ENCODE results near the gene PVR.

PVR gene

DNA sequence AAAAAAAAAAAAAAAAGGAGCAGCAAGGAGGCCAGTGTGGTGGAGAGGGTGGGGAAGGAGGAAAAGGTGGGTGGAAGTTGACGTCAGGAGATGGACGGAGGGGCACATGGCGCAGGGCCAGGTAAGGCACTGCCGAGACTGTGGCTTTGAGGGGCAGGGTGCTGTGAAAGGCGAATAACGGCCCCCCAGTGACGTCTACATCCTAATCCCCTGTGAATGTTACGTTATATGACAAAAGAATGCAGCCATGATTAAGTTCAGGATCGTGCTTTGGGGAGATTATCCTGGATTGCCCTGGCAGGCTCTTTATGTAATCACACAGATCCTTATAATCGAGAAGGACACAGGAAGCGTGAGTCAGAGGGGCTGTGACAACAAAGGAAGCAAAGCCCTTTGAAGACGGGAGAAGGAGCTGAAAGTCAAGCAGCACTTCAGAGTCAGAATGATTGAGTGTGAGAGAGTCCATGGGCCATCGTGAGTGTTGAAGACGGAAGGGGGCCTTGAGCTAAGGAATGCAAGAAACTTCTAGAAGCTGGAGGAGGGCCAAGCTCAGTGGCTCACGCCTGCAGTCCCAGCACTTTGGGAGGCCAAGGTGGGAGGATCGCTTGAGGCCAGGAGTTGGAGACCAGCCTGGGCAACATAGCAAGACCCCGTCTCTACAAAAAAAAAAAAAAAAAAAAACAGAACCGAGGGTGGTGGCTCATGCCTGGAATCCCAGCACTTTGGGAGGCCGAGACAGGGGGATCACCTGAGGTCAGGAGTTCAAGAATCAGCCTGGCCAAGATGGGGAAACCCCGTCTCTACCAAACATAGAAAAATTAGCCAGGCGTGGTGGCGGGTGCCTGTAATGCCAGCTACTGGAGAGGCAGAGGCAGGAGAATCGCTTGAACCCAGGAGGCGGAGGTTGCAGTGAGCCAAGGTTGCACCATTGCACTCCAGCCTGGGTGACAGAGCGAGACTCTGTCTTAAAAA, 41.5 kb downstream of the PVR start:
- H3K4me1 ChIP-seq: no peaks in the 10 kb centered on the region
- H3K4me3 ChIP-seq (ENCODE audit: low read depth, low read length): no peak overlapping the region
- no peaks in the 10 kb centered on the region for H3K27me3 ChIP-seq
- TF ChIP-seq, protein P1, sequence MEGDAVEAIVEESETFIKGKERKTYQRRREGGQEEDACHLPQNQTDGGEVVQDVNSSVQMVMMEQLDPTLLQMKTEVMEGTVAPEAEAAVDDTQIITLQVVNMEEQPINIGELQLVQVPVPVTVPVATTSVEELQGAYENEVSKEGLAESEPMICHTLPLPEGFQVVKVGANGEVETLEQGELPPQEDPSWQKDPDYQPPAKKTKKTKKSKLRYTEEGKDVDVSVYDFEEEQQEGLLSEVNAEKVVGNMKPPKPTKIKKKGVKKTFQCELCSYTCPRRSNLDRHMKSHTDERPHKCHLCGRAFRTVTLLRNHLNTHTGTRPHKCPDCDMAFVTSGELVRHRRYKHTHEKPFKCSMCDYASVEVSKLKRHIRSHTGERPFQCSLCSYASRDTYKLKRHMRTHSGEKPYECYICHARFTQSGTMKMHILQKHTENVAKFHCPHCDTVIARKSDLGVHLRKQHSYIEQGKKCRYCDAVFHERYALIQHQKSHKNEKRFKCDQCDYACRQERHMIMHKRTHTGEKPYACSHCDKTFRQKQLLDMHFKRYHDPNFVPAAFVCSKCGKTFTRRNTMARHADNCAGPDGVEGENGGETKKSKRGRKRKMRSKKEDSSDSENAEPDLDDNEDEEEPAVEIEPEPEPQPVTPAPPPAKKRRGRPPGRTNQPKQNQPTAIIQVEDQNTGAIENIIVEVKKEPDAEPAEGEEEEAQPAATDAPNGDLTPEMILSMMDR (IDR thresholded peaks at IDR 0.05; ENCODE audit: low read depth, low read length): no peak
- no peak for DNase-seq
- no peaks in the 10 kb centered on the region for H3K36me3 ChIP-seq
- no peaks in the 10 kb centered on the region for H3K9me3 ChIP-seq

DNA sequence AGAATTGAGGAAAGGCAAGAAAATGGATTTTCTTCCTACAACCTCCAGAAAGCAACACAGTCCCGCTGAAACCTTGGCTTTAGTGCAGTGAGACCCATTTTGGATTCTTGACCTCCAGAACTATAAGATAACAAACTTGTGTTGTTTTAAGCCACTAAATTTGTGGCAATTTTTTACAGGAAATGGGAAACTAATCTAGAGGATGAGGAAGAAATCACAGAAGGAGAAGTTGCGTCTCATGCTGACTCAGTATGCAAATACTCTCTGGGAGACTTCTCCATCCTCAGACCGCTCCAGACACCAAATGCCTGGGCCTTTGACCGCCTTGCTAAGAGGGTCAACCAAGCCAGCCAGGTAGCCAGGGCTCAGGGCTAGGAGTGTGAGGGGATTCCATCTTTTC, 42.2 kb downstream of the PVR start:
- no peak overlapping the region for H3K4me3 ChIP-seq (ENCODE audit: low read depth, low read length)
- no peaks in the 10 kb centered on the region for H3K27me3 ChIP-seq
- H3K36me3 ChIP-seq: no peaks in the 10 kb centered on the region
- H3K9me3 ChIP-seq: no peaks in the 10 kb centered on the region
- TF ChIP-seq, protein P1 (IDR thresholded peaks at IDR 0.05; ENCODE audit: low read depth, low read length): no peak
- no peak for DNase-seq
- H3K4me1 ChIP-seq: no peaks in the 10 kb centered on the region

DNA sequence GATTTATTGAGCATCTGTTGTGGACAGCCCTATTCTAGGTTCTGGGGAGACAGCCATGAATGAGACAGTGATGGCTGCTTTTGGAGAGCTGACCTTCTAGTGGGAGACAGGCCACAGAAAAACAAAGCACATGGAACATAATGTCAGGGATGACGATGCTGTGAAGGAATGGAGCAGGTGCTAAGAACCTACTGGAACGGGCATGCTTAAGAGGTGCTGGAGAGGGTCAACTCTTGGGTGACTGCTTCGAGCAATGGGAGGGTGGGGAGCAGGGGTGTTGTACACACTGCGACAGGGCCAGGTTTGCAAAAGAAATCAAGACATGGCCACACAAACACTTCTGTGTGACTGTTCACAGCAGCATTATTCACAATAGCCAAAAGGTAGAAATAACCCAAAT, 43.2 kb downstream of the PVR start:
- no peaks in the 10 kb centered on the region for H3K36me3 ChIP-seq
- H3K4me3 ChIP-seq (ENCODE audit: low read depth, low read length): no peak overlapping the region
- H3K9me3 ChIP-seq: no peaks in the 10 kb centered on the region
- H3K4me1 ChIP-seq: no peaks in the 10 kb centered on the region
- DNase-seq: no peak
- no peaks in the 10 kb centered on the region for H3K27me3 ChIP-seq
- TF ChIP-seq, protein P1 (IDR thresholded peaks at IDR 0.05; ENCODE audit: low read depth, low read length): no peak

DNA sequence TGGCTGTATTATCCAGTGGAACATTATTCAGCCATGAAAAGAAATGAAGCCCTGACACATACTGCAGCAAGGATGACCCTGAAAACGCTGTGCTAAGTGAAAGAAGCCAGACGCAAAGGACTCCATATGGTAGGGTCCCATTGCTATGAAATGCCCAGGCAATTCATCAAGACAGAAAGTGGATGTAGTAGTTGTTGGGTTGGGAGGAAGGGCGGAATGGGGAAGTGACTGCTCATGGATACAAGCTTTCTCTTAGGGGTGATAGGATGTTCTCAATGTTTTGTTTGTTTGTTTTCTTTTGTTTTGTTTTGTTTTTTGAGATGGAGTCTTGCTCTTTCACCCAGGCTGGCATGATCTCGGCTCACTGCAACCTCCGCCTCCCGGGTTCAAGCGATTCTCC, 44.2 kb downstream of the PVR start:
- Histone ChIP-seq H3K36me3 (no peaks in the 10 kb centered on the region), H3K27me3 (no peaks in the 10 kb centered on the region), H3K4me3 (ENCODE audit: low read depth, low read length) (no peak overlapping the region), H3K4me1 (no peaks in the 10 kb centered on the region), H3K9me3 (no peaks in the 10 kb centered on the region)
- no peak for DNase-seq
- TF ChIP-seq, protein P1 (IDR thresholded peaks at IDR 0.05; ENCODE audit: low read depth, low read length): no peak

DNA sequence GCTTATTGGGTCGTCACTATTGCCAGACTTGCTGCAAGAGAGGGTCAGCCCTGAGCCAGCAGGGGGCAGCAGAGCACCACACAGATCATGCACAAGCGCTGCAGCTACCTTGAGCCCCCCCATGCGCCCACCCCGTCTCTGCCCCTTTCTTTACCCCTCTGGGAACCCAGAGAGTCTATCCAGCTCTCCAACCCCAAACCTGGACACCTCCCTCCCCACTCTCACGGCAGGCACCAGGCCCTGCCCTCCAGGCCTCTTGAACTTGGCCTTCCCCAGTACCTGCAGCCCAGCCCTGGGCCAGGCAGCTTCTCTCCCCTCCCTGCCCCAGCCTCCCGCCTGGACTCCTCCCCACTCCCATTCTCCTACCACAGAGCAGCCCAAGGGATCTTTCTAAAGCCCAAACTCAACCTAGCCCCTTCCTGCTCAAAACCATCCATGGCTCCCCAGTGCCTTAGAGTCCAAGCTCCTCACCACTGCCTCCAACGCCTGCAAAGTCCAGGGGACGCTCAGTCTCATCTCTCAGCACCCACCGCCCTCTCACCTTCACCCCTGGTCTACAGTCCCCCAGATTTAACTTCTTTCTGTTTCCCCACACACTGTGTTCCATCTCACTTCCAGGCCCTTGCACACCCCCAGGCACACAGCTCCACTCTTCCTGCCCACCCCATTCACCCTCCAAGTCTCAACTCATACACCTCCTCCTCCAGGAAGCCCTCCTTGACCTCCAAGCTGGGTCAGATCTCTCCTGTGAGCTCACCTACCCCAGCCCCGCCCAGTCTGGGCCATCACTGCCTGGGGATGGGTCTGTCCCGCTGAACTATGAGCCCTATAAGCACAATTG, 45.8 kb downstream of the PVR start:
- no peaks in the 10 kb centered on the region for H3K9me3 ChIP-seq
- TF ChIP-seq, protein P1 (IDR thresholded peaks at IDR 0.05; ENCODE audit: low read depth, low read length): peak; percentile 93
- no peak overlapping the region for H3K4me3 ChIP-seq (ENCODE audit: low read depth, low read length)
- peak; percentile 86 for DNase-seq
- no peaks in the 10 kb centered on the region for H3K4me1 ChIP-seq
- no peaks in the 10 kb centered on the region for H3K36me3 ChIP-seq
- no peaks in the 10 kb centered on the region for H3K27me3 ChIP-seq
